ENCODE data around the gene PSMA1. TPM values are rescaled to one million over a fixed set of nuclear protein-coding genes. Genes with fewer than 3 reads are reported as not detected.

Gene PSMA1
- total RNA-seq, 2 experiments from 2014 or later, result 171 to 173 TPM

DNA sequence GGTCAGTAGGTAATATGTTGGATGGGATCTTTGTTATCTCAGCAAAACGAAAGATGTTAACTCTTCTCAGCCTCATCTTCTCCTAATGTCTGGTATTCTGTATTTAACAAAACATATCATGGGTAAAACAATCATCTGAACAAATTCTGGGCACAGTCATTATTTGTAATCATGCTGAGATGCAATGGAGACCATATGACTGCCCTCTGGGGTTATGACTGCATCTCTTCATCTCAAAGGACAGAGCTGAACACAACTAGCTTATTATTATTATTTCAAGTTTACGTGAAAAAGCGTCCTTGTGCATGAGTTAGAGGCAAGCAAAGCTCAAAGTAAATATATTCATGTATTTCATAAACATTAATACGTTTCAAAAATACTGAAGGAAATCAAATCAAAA is 29.7 kb upstream of the PSMA1 start:
- no peaks in the 10 kb centered on the region for H4K20me1 ChIP-seq (ENCODE audit: insufficient read depth, low read length)
- H3K4me1 ChIP-seq (ENCODE audit: insufficient read depth, low read length, poor library complexity, severe bottlenecking), result no peaks in the 10 kb centered on the region
- no peak overlapping the region for H3K4me2 ChIP-seq (ENCODE audit: low read length)
- H3K9me3 ChIP-seq (ENCODE audit: low read length), result no peaks in the 10 kb centered on the region
- no peak overlapping the region for H3K4me3 ChIP-seq (ENCODE audit: low read depth, low read length, poor library complexity, severe bottlenecking)
- H3K79me2 ChIP-seq (ENCODE audit: insufficient read depth, low read depth, low read length), result no peaks in the 10 kb centered on the region
- ChIA-PET POLR2A (interaction anchor here (0.6 to 0.7 kb wide), 3 partner anchors 101 to 317 kb away, joined by 3 to 4 read pairs (median 3); no protein-coding TSS in a partner anchor), CTCF (ENCODE audit: unreplicated experiment) (interaction anchor here (0.7 kb wide), 1 partner anchor 90 kb away, joined by 3 read pairs; no protein-coding TSS in a partner anchor)
- no peak overlapping the region for H3K27ac ChIP-seq (ENCODE audit: low read depth, low read length, poor library complexity, severe bottlenecking)
- TF ChIP-seq EZH2phosphoT487 (IDR thresholded peaks at IDR 0.05; ENCODE audit: borderline replicate concordance, low read depth, low read length), result no peak
- TF ChIP-seq, protein P1, sequence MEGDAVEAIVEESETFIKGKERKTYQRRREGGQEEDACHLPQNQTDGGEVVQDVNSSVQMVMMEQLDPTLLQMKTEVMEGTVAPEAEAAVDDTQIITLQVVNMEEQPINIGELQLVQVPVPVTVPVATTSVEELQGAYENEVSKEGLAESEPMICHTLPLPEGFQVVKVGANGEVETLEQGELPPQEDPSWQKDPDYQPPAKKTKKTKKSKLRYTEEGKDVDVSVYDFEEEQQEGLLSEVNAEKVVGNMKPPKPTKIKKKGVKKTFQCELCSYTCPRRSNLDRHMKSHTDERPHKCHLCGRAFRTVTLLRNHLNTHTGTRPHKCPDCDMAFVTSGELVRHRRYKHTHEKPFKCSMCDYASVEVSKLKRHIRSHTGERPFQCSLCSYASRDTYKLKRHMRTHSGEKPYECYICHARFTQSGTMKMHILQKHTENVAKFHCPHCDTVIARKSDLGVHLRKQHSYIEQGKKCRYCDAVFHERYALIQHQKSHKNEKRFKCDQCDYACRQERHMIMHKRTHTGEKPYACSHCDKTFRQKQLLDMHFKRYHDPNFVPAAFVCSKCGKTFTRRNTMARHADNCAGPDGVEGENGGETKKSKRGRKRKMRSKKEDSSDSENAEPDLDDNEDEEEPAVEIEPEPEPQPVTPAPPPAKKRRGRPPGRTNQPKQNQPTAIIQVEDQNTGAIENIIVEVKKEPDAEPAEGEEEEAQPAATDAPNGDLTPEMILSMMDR (conservative IDR thresholded peaks at IDR 0.05; ENCODE audit: low read length), result no peak
- H2AFZ ChIP-seq (ENCODE audit: low read length), result no peak overlapping the region
- BruUV-seq (replicated peaks), result no TSS peak
- no peaks in the 10 kb centered on the region for H3K36me3 ChIP-seq (ENCODE audit: insufficient read depth, low read length)
- no peaks in the 10 kb centered on the region for H3K9me2 ChIP-seq (ENCODE audit: insufficient read depth, low read length)
- DNase-seq (ENCODE audit: low spot score), result no peak
- intact Hi-C loops (cut with micrococcal nuclease; ENCODE audit: unreplicated experiment), result no loop called here

DNA sequence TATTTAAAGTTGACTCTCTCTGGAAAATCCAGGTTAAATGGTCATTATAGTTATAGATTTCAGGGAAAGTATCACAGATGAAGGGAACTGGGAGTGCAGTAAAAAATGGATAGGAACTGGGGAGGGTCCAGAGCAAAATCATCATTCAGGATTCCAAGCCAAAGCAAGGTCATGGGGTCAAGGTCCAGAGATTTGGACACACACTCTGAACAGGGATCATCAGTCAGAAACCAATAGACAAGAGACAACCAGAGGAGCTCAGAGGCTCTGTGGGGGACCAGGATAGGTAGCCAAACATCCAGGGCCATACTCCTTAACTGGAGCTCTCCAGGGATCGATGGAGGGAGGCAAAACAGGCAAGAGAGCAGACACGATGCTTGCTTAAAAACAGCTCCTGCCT is 27.3 kb upstream of the PSMA1 start:
- Histone ChIP-seq H2AFZ (ENCODE audit: low read length) (no peak overlapping the region), H3K4me3 (ENCODE audit: low read depth, low read length, poor library complexity, severe bottlenecking) (no peak overlapping the region), H3K9me2 (ENCODE audit: insufficient read depth, low read length) (no peaks in the 10 kb centered on the region), H3K4me2 (ENCODE audit: low read length) (no peak overlapping the region), H3K27ac (ENCODE audit: low read depth, low read length, poor library complexity, severe bottlenecking) (no peak overlapping the region), H3K36me3 (ENCODE audit: insufficient read depth, low read length) (no peaks in the 10 kb centered on the region), H3K4me1 (ENCODE audit: insufficient read depth, low read length, poor library complexity, severe bottlenecking) (no peaks in the 10 kb centered on the region), H3K79me2 (ENCODE audit: insufficient read depth, low read depth, low read length) (no peaks in the 10 kb centered on the region), H3K9me3 (ENCODE audit: low read length) (no peaks in the 10 kb centered on the region), H4K20me1 (ENCODE audit: insufficient read depth, low read length) (no peaks in the 10 kb centered on the region)
- no TSS peak for BruUV-seq (replicated peaks)
- no peak for DNase-seq (ENCODE audit: low spot score)
- intact Hi-C loops (cut with micrococcal nuclease; ENCODE audit: unreplicated experiment), result no loop called here
- ChIA-PET POLR2A (interaction anchor here (0.6 to 1.4 kb wide), 3 partner anchors 14 to 472 kb away, joined by 3 to 4 read pairs (median 3); no protein-coding TSS in a partner anchor), CTCF (ENCODE audit: unreplicated experiment) (no interaction called here)
- no peak for TF ChIP-seq EZH2phosphoT487 (IDR thresholded peaks at IDR 0.05; ENCODE audit: borderline replicate concordance, low read depth, low read length)
- TF ChIP-seq, protein P1 (conservative IDR thresholded peaks at IDR 0.05; ENCODE audit: low read length), result no peak

DNA sequence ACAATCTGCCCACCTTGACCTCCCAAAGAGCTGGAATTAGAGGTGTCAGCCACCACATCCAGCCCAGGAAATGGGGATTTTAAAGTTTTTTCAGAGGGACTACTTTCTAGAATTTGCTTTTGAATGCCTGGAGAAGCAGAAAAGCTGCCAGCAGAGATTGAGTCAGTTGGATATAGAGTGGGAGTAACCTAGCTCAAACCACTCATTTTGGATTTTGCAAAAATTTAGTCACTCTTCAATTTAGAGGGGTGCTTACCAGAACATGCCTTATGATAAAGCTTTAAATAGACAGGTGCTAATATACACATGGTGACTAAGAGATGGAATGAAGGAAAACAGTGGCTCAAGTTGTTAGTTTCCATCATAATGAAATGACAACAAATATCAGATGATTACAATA is 26.5 kb upstream of the PSMA1 start:
- H2AFZ ChIP-seq (ENCODE audit: low read length), result no peak overlapping the region
- no peaks in the 10 kb centered on the region for H3K9me2 ChIP-seq (ENCODE audit: insufficient read depth, low read length)
- BruUV-seq (replicated peaks), result no TSS peak
- DNase-seq (ENCODE audit: low spot score), result no peak
- TF ChIP-seq EZH2phosphoT487 (IDR thresholded peaks at IDR 0.05; ENCODE audit: borderline replicate concordance, low read depth, low read length), result no peak
- TF ChIP-seq, protein P1 (conservative IDR thresholded peaks at IDR 0.05; ENCODE audit: low read length), result no peak
- H3K27ac ChIP-seq (ENCODE audit: low read depth, low read length, poor library complexity, severe bottlenecking), result no peak overlapping the region
- H3K9me3 ChIP-seq (ENCODE audit: low read length), result no peaks in the 10 kb centered on the region
- ChIA-PET POLR2A (no interaction called here), CTCF (ENCODE audit: unreplicated experiment) (no interaction called here)
- no peak overlapping the region for H3K4me3 ChIP-seq (ENCODE audit: low read depth, low read length, poor library complexity, severe bottlenecking)
- intact Hi-C loops (cut with micrococcal nuclease; ENCODE audit: unreplicated experiment), result no loop called here
- no peaks in the 10 kb centered on the region for H3K36me3 ChIP-seq (ENCODE audit: insufficient read depth, low read length)
- H3K4me1 ChIP-seq (ENCODE audit: insufficient read depth, low read length, poor library complexity, severe bottlenecking), result no peaks in the 10 kb centered on the region
- H3K4me2 ChIP-seq (ENCODE audit: low read length), result no peak overlapping the region
- no peaks in the 10 kb centered on the region for H4K20me1 ChIP-seq (ENCODE audit: insufficient read depth, low read length)
- H3K79me2 ChIP-seq (ENCODE audit: insufficient read depth, low read depth, low read length), result no peaks in the 10 kb centered on the region

Data from OCI-LY7 (cell line).